ENCODE data around the gene REELD1. TPM values are rescaled to one million over a fixed set of nuclear protein-coding genes. Genes with fewer than 3 reads are reported as not detected.

REELD1 gene
- total and polyA plus RNA-seq, 9 of the 15 experiments (the other 6 are each of a cell fraction or from before 2014, with no cell fraction given), result not detected

DNA sequence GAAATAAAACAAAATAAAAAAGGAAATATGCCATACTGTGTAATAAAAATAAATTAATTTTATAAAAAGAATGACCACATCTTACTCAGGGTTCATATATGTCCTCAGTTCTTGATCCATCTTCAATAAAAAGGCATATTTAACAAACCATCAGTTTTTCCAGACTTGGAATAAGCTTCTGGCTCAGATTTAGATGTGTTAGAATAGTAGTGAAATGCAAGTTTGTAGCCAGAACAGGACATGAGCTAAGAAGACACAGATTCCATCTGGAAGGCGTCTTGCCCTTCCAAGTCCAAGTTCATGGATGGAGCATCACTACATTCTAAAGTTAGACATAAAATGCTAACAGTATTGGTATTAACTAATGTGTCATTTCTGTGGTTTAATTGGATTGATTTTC, 49.1 kb upstream of the REELD1 start (continued):
- TF ChIP-seq, protein P1, sequence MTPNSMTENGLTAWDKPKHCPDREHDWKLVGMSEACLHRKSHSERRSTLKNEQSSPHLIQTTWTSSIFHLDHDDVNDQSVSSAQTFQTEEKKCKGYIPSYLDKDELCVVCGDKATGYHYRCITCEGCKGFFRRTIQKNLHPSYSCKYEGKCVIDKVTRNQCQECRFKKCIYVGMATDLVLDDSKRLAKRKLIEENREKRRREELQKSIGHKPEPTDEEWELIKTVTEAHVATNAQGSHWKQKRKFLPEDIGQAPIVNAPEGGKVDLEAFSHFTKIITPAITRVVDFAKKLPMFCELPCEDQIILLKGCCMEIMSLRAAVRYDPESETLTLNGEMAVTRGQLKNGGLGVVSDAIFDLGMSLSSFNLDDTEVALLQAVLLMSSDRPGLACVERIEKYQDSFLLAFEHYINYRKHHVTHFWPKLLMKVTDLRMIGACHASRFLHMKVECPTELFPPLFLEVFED (CRISPR knock-in tag; conservative IDR thresholded peaks at IDR 0.05), result no peak

DNA sequence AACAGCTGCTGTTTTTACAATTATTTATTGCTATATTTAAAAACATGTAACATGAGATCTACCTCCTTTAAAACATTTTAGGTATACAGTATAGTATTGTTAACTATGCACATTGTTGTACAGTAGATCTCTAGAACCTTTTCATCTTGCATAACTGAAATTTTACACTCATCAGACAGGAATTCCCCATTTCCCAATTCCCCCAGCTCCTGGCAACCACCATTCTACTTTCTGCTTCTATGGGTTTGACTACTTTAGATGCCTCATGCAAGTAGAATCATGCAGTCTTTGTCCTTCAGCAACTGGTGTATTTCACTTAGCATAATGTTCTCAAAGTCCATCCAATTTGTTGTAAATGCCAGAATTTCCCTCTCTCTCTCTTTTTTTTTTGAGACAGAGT, 48.5 kb upstream of the REELD1 start:
- in situ Hi-C loops (cut with MboI), result no loop called here

DNA sequence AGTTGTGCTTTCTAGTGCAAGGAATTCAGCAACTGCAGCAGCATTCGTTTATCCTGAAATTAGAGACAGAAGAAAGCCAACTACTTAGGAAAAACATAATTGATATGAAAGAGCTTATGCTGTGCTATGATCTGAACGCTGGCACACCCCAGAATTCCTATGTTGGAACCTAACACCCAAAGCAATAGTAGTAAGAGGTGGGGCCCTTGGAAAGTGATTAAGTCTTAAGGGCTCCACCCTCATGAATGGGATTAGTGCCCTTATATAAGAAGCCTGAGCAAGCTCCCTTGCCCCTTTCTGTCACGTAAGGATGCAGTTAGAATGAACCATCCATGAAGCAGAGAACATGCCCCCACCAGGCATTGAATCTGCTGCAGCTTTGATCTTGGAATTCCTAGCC, 44.2 kb upstream of the REELD1 start:
- Histone ChIP-seq H3K9ac (ENCODE audit: insufficient read depth in 1 of 2, low read depth in 2 of 2, low read length in 2 of 2) (no peak overlapping the region), H3K4me3 (no peak overlapping the region), H3K4me2 (ENCODE audit: insufficient read depth, low read length) (no peak overlapping the region), H3K27ac (ENCODE audit: extremely low read depth, low read depth, low read length) (no peak overlapping the region), H3K9me3 (replicated peaks; ENCODE audit: control insufficient read depth, insufficient read depth, low read depth, low read length) (no peaks in the 10 kb centered on the region), H3K4me1 (replicated peaks in 1 of 2; ENCODE audit: control insufficient read depth in 2 of 2, insufficient read depth in 2 of 2, low read length in 2 of 2) (no peaks in the 10 kb centered on the region), H4K20me1 (replicated peaks; ENCODE audit: control insufficient read depth, insufficient read depth, low read length) (no peaks in the 10 kb centered on the region), H3K9me1 (ENCODE audit: control insufficient read depth, insufficient read depth, low read length) (no peaks in the 10 kb centered on the region), H2AFZ (ENCODE audit: low read depth, low read length) (no peak overlapping the region), H3K27me3 (ENCODE audit: control insufficient read depth in 2 of 2, insufficient read depth in 2 of 2, low read length in 2 of 2) (peaks cover 0 to 4% of the 10 kb centered on the region in 2 experiments; a peak in 1 of 5 replicates), H3K36me3 (ENCODE audit: control insufficient read depth, insufficient read depth, low read length) (no peaks in the 10 kb centered on the region), H3K79me2 (ENCODE audit: control insufficient read depth, insufficient read depth, low read length) (no peaks in the 10 kb centered on the region)
- in situ Hi-C loops (cut with MboI) (no loop called here), intact Hi-C loops (cut with micrococcal nuclease) (no loop called here)
- CTCF ChIA-PET (ENCODE audit: low intra/inter-chr PET ratio), result no interaction called here
- ATAC-seq (no peak), FAIRE-seq (no peak), DNase-seq (ENCODE audit: extremely low read depth in 1 of 4, low spot score in 3 of 4) (no peak)
- no peak for TF ChIP-seq ETS2 (tag; IDR thresholded peaks at IDR 0.05; ENCODE audit: borderline replicate concordance, poor library complexity, severe bottlenecking)
- TF ChIP-seq GABPA (tag; conservative IDR thresholded peaks at IDR 0.05; ENCODE audit: low read depth), result no peak
- TF ChIP-seq SETDB1 (IDR thresholded peaks at IDR 0.05; ENCODE audit: low read length), result no peak
- TF ChIP-seq SP2 (IDR thresholded peaks at IDR 0.05; ENCODE audit: extremely low read depth, low read depth, low read length, poor library complexity, severe bottlenecking), result no peak
- TF ChIP-seq CTBP1 (IDR thresholded peaks at IDR 0.05; ENCODE audit: borderline replicate concordance), result no peak
- TF ChIP-seq ZNF445 (CRISPR knock-in tag; IDR thresholded peaks at IDR 0.05; ENCODE audit: low read depth), result no peak
- TF ChIP-seq LCOR (CRISPR knock-in tag; IDR thresholded peaks at IDR 0.05), result no peak
- TF ChIP-seq EP300 (IDR thresholded peaks at IDR 0.05; ENCODE audit: low read length), result no peak
- TF ChIP-seq ZEB2 (IDR thresholded peaks at IDR 0.05), result no peak
- TF ChIP-seq, protein P2, sequence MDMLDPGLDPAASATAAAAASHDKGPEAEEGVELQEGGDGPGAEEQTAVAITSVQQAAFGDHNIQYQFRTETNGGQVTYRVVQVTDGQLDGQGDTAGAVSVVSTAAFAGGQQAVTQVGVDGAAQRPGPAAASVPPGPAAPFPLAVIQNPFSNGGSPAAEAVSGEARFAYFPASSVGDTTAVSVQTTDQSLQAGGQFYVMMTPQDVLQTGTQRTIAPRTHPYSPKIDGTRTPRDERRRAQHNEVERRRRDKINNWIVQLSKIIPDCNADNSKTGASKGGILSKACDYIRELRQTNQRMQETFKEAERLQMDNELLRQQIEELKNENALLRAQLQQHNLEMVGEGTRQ (CRISPR knock-in tag; IDR thresholded peaks at IDR 0.05), result no peak
- no peak for TF ChIP-seq ZNF174 (CRISPR knock-in tag; IDR thresholded peaks at IDR 0.05)
- 2% methylated on average over 3 of the region's 3 CpGs for WGBS (ENCODE audit: insufficient coverage, low coverage, missing lambda C conversion rate)
- POLR2A ChIA-PET, result no interaction called here
- no TSS peak for BruUV-seq (replicated peaks)

More for the DNA sequence above, 48.5 kb upstream of the REELD1 start:
- Histone ChIP-seq H4K20me1 (replicated peaks; ENCODE audit: control insufficient read depth, insufficient read depth, low read length) (no peaks in the 10 kb centered on the region), H3K27ac (ENCODE audit: extremely low read depth, low read depth, low read length) (no peak overlapping the region), H3K4me1 (replicated peaks in 1 of 2; ENCODE audit: control insufficient read depth in 2 of 2, insufficient read depth in 2 of 2, low read length in 2 of 2) (no peaks in the 10 kb centered on the region), H3K9ac (ENCODE audit: insufficient read depth in 1 of 2, low read depth in 2 of 2, low read length in 2 of 2) (no peak overlapping the region), H3K9me1 (ENCODE audit: control insufficient read depth, insufficient read depth, low read length) (no peaks in the 10 kb centered on the region), H3K79me2 (ENCODE audit: control insufficient read depth, insufficient read depth, low read length) (no peaks in the 10 kb centered on the region), H3K4me2 (ENCODE audit: insufficient read depth, low read length) (no peak overlapping the region), H2AFZ (ENCODE audit: low read depth, low read length) (no peak overlapping the region), H3K27me3 (ENCODE audit: control insufficient read depth in 2 of 2, insufficient read depth in 2 of 2, low read length in 2 of 2) (peaks cover 0 to 4% of the 10 kb centered on the region in 2 experiments; a peak in 1 of 5 replicates), H3K4me3 (no peak overlapping the region), H3K36me3 (ENCODE audit: control insufficient read depth, insufficient read depth, low read length) (no peaks in the 10 kb centered on the region), H3K9me3 (replicated peaks; ENCODE audit: control insufficient read depth, insufficient read depth, low read depth, low read length) (no peaks in the 10 kb centered on the region)
- BruUV-seq (replicated peaks), result no TSS peak
- ChIA-PET POLR2A (no interaction called here), CTCF (ENCODE audit: low intra/inter-chr PET ratio) (no interaction called here)
- TF ChIP-seq ZNF253 (CRISPR knock-in tag; conservative IDR thresholded peaks at IDR 0.05) (no peak), ZEB2 (IDR thresholded peaks at IDR 0.05) (no peak), NR2C2 (CRISPR knock-in tag; IDR thresholded peaks at IDR 0.05) (no peak), NR2C2 (tag; IDR thresholded peaks at IDR 0.05) (no peak)
- intact Hi-C loops (cut with micrococcal nuclease), result no loop called here
- DNase-seq (ENCODE audit: extremely low read depth in 1 of 4, low spot score in 3 of 4), result no peak
- no peak for ATAC-seq
- no peak for FAIRE-seq

Measured in K562 (cell line).